Sciatic nerve (tissue), 2 donors: ENCODE results near the gene CORO6. TPM values are rescaled to one million over a fixed set of nuclear protein-coding genes. Genes with fewer than 3 reads are reported as not detected.

ENCODE experiments used
- ATAC-seq: fragments of 200-7000 bp; cut with Tn5 transposase; one replicate; pipeline ENCODE4 v1.9.1; 2020; ENCODE audit warnings: mild to moderate bottlenecking, moderate library complexity
- DNase-seq: peaks from one replicate; pipeline ENCODE4 v3.0.0-alpha.2; 2020; ENCODE audit warnings: low spot score
- intact Hi-C: fragments of 100-400 bp; cut with DNase I; formaldehyde crosslinking; loops from one replicate; pipeline ENCODE4 v1.14.2; 2022
- total RNA-seq: library from RNA; stranded (reverse); fragmentation: NEBNext Ultra II Directional; extraction: Animal tissue kit (Norgen Biotek cat#: 25700); gene quantifications from one replicate; pipeline ENCODE4 v1.2.1, GENCODE V29; 2021
- donor health status: DM: no; HTN: no; CAD: no.
- donor health status: DM: no; HTN: no; CAD: no.

Gene CORO6
- total RNA-seq, 1 donor from 2014 or later, result 21.5 TPM

DNA sequence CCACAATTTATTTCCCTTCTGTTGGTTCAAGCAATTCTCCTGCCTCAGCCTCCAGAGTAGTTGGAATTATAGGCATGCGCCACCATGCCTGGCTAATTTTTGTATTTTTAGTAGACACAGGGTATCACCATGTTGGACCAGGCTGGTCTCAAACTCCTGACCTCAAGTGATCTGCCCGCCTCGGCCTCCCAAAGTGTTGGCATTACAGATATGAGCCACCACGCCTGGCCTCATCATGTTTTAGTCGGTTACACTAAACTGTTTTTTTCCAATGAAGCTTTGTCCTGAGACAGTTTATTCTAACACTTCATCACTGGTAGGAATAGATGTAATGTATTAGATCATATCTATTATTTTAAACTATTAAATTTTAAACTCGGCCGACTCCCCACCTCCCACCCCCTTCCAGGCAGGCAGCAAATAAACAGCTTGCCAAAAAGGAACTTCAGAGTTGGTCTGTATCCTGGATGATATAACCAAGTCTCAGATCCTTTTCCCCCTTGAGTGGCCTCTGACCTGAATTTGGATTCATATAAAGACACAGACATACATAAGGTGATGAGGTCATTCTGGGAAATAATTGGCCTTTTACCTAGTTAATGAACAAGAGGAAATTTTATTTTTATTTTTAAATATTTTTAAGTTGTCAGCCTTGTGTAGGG lies 18.4 kb upstream of the CORO6 start:
- DNase-seq (no peak), ATAC-seq (no peak)
- intact Hi-C loops, result loop anchor here (10.0 kb wide), 1 partner anchor 134 kb away; no protein-coding TSS in a partner anchor

DNA sequence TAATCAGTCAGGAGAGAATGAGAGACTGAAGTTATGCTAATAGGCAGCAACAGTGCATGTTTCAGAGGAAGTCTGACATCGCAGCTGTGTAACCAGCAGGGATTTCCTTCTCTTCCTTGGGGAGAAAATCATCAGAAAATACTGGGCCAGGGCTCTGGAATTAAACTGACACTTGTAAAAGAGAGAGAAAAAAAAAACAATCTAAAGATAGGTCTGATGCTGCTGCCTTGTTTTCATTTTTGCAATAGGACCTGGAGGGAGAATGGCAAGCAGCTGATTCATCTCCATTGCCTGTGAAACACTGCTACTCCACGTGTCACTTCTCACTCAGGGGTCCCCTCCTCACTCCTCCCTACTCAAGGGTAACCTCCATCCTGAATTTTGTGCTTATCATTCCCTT lies 17.7 kb upstream of the CORO6 start:
- intact Hi-C loops, result loop anchor here (10.0 kb wide), 1 partner anchor 134 kb away; no protein-coding TSS in a partner anchor
- DNase-seq, result no peak
- peak; percentile 27 for ATAC-seq

DNA sequence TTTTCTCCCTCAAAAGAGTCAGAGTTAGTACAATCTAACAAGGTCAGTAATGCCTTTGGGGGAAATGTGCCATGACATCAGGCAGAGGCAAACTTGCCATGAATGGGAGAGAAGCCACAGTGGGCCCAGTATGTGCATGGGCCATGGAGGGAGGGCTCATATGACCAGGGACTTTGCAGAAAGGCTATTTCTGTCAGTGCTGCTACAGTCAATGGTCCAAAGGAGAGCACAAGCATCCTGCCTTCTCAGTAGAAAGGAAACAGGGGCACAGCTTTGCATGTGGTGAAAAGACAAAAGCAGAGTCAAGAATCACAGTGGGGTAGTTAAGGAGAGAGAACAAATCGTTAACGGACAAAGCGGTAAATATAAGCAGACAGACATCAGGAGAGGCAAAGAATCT lies 11.2 kb upstream of the CORO6 start:
- no peak for ATAC-seq
- no peak for DNase-seq
- intact Hi-C loops, result no loop called here

DNA sequence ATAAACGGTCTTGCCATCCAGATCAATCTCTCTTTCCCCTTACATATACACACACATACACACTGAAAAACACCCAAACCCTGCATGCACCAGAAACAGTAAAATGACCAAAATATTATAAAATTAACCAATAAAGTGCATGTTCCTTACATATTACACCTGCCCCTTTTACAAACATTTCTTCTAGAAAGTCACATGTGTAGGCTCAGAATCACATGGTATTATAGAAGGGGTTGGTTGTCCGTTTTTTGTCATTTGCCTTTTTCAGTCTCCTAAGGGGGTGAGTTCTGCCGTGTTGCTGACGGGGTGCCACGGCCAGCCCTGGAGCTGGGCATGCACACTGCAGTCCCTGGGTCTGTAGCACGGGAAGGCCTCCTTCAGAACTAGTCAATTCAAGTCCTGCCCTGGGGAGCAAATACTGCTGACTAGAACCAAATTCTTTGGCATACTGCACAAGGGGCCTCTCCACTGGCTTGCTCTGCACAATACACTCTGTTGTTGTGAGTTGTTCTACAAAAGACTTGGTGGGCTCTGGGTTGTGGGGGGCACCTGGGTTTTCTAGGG lies 8.0 kb upstream of the CORO6 start:
- ATAC-seq (peak; percentile 51), DNase-seq (no peak)
- intact Hi-C loops, result no loop called here

DNA sequence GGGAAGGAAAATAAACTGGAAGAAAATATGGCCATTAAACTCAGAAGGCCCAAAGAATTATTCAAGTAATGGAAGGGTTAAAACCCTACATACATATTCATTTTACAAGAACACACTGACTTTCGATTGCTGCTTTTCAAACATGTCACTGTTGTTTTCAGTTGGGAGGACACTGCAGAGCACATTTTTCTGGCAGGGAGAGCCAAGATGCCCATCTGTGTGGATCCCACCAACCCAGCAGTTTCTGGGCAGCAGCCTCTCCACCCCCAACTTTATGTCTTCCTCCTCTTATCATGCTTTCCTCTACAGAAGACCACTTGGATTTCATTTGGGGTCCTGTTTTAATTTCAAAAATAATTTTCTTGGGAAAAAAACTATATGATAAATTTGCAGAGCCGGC lies 7.1 kb upstream of the CORO6 start:
- DNase-seq (no peak), ATAC-seq (no peak)
- intact Hi-C loops, result no loop called here

DNA sequence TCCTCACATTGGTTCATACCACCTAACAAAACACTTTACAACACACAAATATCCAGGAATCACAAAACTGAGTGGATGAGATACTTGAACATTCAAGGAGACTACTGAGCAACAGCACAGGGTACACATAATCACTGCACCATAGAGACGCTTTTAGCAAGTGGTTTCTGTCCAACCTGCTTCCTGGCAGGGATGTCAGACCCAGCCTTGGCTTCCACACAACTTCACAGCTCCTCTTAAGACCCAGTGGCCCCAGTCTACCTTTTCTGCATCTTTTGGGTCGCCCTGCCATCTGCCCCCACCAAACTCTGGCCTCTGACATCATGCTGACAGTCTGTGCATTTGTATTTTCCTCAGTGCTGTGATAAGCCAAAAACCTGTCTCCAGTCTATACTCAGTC lies 5.9 kb upstream of the CORO6 start:
- intact Hi-C loops, result no loop called here
- DNase-seq (no peak), ATAC-seq (no peak)

DNA sequence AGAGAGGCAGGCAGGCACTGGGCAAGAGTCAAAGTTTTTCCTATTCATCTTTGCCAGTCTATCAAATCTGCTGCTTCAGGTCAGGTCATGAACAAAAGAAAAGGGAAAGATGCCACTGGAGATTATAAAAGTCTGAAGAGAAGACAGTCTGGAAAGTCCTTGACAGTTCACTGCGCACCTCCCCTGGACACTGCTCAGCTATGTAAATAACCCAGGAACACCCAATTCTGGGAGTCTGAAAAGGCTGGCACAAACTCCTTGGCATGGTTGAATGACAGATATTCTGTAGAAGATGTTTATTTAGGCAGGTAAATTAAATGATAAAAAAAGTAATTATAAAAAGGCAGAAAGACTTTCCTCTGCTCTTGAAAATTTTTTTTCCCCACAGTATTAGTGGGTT lies 5.2 kb upstream of the CORO6 start:
- ATAC-seq, result no peak
- DNase-seq, result no peak
- intact Hi-C loops, result no loop called here

DNA sequence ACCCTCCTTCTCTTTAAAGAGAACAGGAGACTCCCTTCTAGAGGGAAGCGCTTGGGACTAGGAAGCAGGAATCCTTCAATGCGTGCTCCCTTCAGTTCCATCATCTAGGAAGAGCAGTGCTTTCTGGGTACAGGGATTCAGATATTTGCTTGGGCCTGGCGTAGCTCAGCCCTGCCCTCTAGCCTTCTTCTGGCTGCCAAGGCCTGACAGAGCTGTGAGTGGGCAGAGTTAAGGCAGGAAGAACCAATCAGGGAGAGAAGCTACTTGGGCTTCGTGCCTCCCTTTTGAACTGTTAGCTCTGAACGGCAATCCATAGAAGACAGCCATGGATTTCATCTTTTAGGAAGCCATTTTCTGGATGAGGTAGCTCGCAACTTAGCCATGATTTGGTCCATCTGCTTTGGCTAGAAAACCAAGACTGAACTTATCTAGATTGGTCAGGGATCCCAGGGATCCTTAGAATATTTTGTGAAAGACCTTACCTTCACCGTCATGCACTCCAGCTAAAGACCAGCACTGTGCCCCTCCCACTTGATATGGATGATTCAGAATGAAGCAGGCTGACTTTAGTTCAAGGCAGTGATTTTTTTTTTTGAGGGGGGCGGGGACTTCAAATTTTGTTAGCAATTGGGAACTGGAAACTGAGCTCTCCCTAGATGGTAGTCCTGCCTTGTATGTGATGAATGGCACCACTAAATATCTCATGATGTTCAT lies 2.5 kb upstream of the CORO6 start:
- ATAC-seq, result peak; percentile 69
- intact Hi-C loops, result no loop called here
- DNase-seq, result peak; percentile 53

DNA sequence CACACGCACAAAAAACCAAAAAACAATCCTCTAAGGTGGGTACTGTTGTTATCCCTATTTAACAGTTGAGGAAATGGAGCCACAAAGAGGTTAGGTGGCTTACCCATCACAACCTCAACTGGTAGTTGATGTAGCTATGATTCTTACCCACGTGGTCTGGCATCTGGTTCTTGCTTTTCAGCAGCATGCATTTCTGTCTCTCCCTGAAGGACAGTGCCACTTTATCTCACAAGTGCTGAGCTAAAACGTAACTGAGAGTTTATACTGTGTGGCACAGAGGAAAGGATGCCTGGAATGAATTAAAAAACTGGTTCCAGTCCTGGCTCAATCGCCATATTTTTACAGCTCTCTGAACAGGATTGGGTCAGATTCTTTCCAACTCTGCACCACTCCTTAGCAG lies 1.9 kb upstream of the CORO6 start:
- DNase-seq, result no peak
- intact Hi-C loops, result no loop called here
- ATAC-seq, result no peak

DNA sequence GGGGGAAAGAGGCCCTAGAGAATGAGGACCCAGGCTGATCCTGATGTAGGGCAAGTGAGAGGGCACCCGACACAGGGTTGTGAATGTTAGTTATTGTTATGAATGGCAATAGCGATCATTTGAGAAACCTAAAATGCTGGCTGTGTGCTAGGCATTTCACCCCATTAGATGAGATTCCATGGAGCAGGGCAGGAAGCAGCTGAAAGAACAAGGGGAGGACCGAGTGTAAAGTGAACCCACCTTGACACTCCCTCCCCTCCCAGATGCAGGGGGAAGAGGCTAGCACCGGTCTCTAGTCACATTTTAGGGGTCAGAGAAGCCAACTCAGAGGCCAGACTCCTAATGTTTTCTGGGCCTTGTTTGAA lies 553 bp upstream of the CORO6 start:
- DNase-seq, result no peak
- intact Hi-C loops, result no loop called here
- no peak for ATAC-seq

DNA sequence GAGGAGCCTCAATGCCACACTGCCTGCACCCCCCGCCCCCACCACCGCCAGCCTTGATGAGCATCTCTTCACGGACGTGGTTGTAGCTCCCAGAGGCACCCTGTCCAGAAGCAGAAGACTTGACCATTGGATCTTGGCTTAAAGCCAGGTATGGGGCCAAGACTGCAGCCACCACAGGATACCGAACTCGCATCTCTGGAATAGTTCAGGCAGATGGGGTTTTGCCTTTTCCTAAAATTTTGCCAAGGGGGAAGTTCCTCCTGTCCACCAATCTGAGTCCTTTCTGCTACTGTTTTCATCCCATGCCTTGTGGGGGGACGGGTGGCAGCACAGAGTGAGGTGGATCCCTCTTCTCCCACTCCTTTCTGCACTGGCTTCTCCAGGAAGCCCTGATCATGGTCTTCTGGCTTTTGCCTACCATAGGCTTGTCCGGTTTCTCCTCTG lies 939 bp downstream of the CORO6 start:
- ATAC-seq (peak; percentile 1), DNase-seq (no peak)
- intact Hi-C loops, result no loop called here

DNA sequence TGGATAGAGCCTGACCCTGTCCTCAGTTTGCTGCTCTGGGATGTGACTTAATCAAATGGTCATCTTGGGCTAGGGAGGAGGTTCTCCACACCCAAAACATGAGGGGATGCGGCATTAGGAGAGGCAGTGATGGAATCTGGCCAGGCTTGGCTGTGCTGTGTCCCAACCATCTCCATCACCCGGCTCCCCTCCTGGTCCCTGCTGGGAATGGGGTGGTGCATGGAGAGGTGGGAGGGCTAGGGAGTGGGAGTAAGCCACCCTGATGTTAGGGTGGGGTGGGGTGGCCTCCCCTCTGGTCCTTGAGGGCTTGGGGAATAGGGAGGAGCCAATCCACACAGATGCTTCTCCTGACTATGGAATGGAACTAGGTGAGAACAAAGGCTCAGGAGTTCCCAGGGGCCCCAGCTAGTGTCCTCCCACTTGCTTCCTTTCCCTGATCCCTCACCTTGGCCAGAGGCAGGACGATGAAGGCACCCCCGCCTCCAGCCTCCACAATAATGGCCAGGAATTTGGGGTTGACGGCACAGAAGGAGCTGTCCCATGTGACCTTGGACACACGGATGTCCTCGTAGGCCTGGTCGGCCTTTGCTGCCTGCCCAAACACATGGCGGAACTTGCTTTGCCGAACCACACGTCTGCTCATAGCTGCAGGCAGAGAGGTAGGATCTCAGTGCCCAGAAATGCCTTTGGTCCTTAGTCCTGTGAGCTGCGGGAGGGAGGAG lies 1.8 kb downstream of the CORO6 start:
- DNase-seq (no peak), ATAC-seq (no peak)
- intact Hi-C loops, result no loop called here

DNA sequence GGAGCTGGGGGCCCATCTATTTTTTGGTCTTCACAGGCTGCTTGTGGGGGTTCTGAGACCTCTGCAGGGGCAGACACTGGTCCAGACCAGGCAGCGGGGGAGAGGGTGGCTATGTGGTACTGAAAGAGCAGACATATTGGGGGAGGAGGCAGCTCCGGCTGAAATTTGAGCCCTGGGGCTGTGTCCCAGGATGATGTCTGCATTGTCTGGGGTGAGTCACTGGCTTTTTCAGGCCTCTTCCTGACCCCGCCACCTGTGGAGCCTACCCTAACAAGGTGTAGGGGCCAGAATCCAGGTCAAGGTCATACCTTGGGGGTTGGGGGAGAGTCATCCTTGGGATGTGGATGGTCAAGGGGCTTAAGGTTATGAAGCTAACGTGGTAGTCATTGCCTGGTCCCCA lies 2.4 kb downstream of the CORO6 start:
- DNase-seq, result no peak
- intact Hi-C loops, result no loop called here
- no peak for ATAC-seq

DNA sequence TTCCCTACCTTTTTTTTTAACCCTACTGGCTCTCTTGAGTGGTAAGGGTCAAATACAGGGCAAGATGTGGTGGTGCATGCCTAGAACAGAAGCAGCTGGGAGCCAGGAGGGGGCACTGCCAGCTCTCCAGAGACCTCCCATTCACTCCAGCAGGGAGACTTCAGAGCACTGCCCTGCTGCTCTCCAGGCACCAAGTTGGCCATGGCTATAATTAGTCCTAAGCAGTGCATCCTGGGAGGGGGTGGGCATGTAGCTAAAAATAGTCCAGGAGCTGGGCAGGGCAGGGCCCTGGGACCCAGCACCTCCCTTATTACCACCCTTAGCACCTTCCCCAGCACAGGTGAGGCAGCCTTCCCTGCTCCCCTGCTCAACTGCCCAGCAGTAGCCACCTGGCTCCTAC lies 3.5 kb downstream of the CORO6 start:
- DNase-seq, result peak; percentile 34
- intact Hi-C loops, result no loop called here
- no peak for ATAC-seq

DNA sequence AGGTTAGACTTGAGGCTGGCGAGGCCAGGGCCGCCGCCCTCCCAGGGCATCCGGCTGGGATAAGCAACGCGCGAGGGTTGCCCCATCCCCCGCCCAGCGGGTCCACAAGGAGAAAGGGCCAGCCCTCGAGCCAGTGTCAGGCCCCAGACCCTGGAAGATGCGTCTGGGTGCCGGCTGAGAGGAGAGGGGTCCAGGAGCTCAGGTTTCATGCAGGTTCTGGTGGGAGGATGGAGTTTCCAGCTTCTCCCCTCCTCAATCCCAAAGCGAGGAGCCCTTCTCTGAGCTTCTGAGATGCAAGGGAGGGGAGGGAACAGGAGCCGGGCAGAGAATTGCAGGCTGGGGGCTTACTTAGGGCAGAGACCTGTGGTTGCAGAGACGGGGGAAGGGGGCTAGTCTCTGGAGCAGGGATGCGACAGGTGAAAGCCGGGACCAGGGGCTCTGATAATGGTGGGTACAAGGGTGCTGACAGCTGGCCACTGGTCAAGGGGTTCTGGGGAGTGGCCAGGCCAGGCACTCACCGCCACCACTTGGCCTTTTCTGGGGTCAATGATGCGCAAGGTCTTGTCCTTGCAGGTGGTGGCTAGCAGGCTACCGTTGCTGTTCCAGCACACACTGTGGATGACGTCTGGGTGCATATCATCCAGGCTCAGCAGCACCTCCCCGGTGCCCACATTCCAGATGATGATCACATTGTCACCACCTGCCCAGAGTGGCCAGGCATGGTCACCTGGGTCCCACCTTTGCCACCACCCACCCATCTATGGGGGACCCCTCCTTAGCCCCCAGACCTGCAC lies 4.2 kb downstream of the CORO6 start:
- intact Hi-C loops, result no loop called here
- no peak for ATAC-seq
- peak; percentile 61 for DNase-seq

DNA sequence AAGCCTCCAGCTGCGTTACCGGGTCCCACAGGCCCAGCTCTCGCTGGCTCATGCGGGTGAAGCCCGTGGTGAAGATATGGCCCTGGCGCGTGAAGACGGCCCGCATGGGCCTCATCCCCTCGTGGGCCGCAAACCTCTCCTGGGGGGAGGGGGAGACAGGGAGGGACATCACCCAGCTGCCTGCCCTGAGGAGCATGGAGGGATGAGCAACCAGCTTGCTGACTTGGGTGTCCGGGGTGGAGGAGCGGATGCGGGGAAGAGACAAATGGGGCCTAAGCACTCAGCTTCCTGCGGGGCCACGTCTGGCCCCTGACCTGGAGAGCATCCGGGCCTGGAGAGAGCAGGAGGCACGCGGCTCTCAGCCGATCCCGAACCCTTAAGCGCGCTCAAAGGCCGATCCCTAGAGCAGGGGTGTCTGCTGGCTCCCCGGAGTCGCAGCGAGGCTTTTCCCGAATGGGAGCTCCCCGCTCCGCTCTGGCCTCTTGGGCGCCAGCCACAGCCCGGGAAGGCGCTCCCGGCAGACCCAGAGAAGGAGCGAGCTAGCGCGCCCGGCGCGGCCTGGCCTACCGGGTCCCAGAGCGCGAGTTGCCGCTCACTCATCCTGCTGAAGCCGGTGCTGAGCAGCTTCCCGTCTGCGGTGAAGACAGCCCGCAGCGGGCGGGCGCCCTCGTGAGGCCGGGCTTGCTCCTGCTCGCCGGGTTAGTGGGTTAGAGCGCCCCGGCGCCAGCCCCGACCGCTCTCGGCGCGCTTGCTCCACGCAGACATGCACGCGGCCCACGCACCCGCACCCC lies 5.0 kb downstream of the CORO6 start:
- intact Hi-C loops, result no loop called here
- peak; percentile 89 for DNase-seq
- peak; percentile 31 for ATAC-seq

DNA sequence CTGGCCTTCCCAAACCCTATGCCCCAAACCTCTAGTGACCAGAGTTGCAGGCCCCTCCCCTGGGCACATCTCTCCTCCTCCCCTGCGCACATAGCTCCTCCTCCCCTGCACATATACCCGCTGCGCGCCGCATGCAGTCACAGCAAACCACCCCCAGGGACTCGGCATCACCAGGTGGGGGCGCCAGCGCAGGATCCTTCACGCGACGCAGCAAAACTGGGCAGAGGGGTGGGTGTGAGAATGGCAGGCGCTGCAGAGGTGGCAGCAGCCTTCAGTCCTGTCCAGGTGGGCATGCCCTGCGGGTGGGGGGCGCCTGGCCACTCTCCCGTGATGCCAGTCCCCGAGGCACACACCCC lies 5.6 kb downstream of the CORO6 start:
- DNase-seq (peak; percentile 85), ATAC-seq (peak; percentile 28)
- intact Hi-C loops, result no loop called here

DNA sequence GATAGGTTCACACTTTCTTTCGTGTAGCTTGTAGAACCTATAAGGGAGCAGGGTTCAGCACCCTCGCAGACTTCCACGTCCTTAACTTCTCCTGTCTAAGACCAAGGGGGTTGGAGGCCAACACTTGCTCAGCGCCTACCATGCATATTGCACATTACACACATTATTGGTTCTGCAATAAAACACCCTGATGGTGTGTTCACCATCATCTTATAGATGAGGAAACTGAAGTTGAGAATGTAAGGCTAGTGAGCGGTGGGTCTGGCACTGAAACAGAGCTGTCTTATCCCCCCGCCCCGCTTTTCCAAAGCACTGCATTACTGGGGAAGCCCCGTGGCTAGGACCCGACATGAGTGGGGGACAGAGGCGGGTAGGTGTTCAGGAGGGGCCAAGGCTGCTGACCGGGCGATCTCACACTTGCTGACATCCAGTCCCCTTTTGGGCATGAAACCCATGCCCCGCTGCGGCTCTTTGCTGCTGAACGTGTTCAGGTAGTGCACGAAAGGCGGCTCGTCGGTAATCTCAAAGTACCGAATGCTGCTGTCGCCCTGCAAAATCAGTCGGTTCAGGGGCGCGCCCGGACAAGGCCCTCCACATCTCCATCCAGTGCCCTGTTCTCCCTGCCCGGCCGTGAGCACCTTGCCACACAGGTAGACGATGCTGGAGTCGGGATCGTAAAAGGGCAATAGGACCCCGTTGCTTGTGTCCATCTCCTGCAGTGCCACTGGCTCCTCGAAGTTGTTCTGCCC lies 6.2 kb downstream of the CORO6 start:
- DNase-seq (peak; percentile 59), ATAC-seq (no peak)
- intact Hi-C loops, result no loop called here
